CD14-positive monocyte (primary cell): ENCODE measurements around the gene OR52A5. TPM values are rescaled to one million over a fixed set of nuclear protein-coding genes. Genes with fewer than 3 reads are reported as not detected.

Source experiments
- DNase-seq, 3 donors: peaks; one replicate each; pipeline ENCODE4 v3.0.0-alpha.2; 2011 to 2022
- H2AFZ ChIP-seq: 2 replicates; pipeline ENCODE4 v1.6.0; 2012; ENCODE audit warnings: mild to moderate bottlenecking, low read depth, low read length, inconsistent platforms; ENCODE audit not compliant: insufficient read depth, poor library complexity, severe bottlenecking
- H3K27ac ChIP-seq, 2 donors: 1 replicate in 1 of 2; 2 replicates in 1 of 2; pipeline ENCODE4 v1.5.1; 2012 to 2013; ENCODE audit warnings: low read length in 2 of 2, control low read depth in 1 of 2, inconsistent platforms in 1 of 2, low read depth in 1 of 2, mild to moderate bottlenecking in 1 of 2
- H3K27me3 ChIP-seq, 2 donors: one replicate each; pipeline versions ENCODE4 v1.6.0 to v1.6.1; 2011 to 2013; ENCODE audit warnings: low read length in 2 of 2; ENCODE audit not compliant: control insufficient read depth in 2 of 2, insufficient read depth in 2 of 2
- H3K36me3 ChIP-seq, 2 donors: replicated peaks in 1 of 2; 1 replicate in 1 of 2; 2 replicates in 1 of 2; pipeline versions ENCODE4 v1.5.1 to v1.6.1; 2012 to 2013; ENCODE audit warnings: low read length in 2 of 2, control low read depth in 1 of 2, inconsistent platforms in 1 of 2, mild to moderate bottlenecking in 1 of 2; ENCODE audit not compliant: insufficient read depth in 2 of 2, control insufficient read depth in 1 of 2
- H3K4me1 ChIP-seq, 2 donors: 1 replicate in 1 of 2; 2 replicates in 1 of 2; pipeline versions ENCODE4 v1.5.1 to v1.6.1; 2012 to 2013; ENCODE audit warnings: low read length in 2 of 2, control low read depth in 1 of 2, inconsistent platforms in 1 of 2, mild to moderate bottlenecking in 1 of 2, moderate library complexity in 1 of 2; ENCODE audit not compliant: insufficient read depth in 2 of 2, control insufficient read depth in 1 of 2
- H3K4me2 ChIP-seq: replicated peaks from 2 replicates; pipeline ENCODE3; 2012; ENCODE audit warnings: low read length, moderate library complexity, mild to moderate bottlenecking; ENCODE audit not compliant: poor library complexity, severe bottlenecking; ENCODE audit errors: extremely low read depth
- H3K4me3 ChIP-seq, 3 experiments: fragments of 200-600 bp in 1 of 3; sonication (generic) in 1 of 3; replicated peaks in 1 of 3; 1 replicate in 2 of 3; 2 replicates in 1 of 3; pipeline ENCODE4 v1.5.1; 2011 to 2013; ENCODE audit warnings: low read length in 3 of 3, mild to moderate bottlenecking in 3 of 3, control low read depth in 2 of 3, low read depth in 2 of 3, inconsistent platforms in 1 of 3, moderate library complexity in 1 of 3
- H3K79me2 ChIP-seq: 2 replicates; pipeline ENCODE4 v1.6.0; 2012; ENCODE audit warnings: mild to moderate bottlenecking, control low read depth, inconsistent platforms, low read length, moderate library complexity; ENCODE audit not compliant: insufficient read depth
- H3K9ac ChIP-seq: 2 replicates; pipeline ENCODE4 v1.6.0; 2017; ENCODE audit warnings: low read length, mild to moderate bottlenecking; ENCODE audit not compliant: insufficient read depth, poor library complexity, severe bottlenecking
- H3K9me3 ChIP-seq, 2 donors: replicated peaks in 1 of 2; 1 replicate in 1 of 2; 2 replicates in 1 of 2; pipeline versions ENCODE4 v1.5.1 to v1.6.1; 2012 to 2013; ENCODE audit warnings: low read length in 2 of 2, control low read depth in 1 of 2; ENCODE audit not compliant: control insufficient read depth in 1 of 2, insufficient read depth in 1 of 2
- H4K20me1 ChIP-seq: 2 replicates; pipeline ENCODE4 v1.6.0; 2012; ENCODE audit warnings: mild to moderate bottlenecking, low read length, control low read depth, moderate library complexity; ENCODE audit not compliant: insufficient read depth
- H3K27ac Mint-ChIP-seq, 7 donors: one replicate each; pipeline ENCODE4 v1.8.0; 2020; ENCODE audit warnings: mild to moderate bottlenecking in 7 of 7, mixed read lengths in 7 of 7, moderate library complexity in 6 of 7, inconsistent platforms in 2 of 7
- H3K27me3 Mint-ChIP-seq, 3 donors: one replicate each; pipeline ENCODE4 v1.8.0; 2021 to 2022; ENCODE audit warnings: low read depth in 3 of 3, mild to moderate bottlenecking in 3 of 3, mixed read lengths in 3 of 3, moderate library complexity in 3 of 3, inconsistent platforms in 1 of 3
- H3K36me3 Mint-ChIP-seq, 2 donors: one replicate each; pipeline ENCODE4 v1.8.0; 2020; ENCODE audit warnings: mixed read lengths in 2 of 2, inconsistent platforms in 1 of 2, mild to moderate bottlenecking in 1 of 2
- H3K4me1 Mint-ChIP-seq: one replicate; pipeline ENCODE4 v1.8.0; 2020; ENCODE audit warnings: mild to moderate bottlenecking, mixed read lengths
- H3K4me3 Mint-ChIP-seq, 2 donors: one replicate each; pipeline ENCODE4 v1.8.0; 2020; ENCODE audit warnings: mild to moderate bottlenecking in 2 of 2, mixed read lengths in 2 of 2, moderate library complexity in 1 of 2
- H3K9me3 Mint-ChIP-seq, 7 donors: one replicate each; pipeline ENCODE4 v1.8.0; 2020 to 2022; ENCODE audit warnings: mixed read lengths in 7 of 7, mild to moderate bottlenecking in 6 of 7, moderate library complexity in 6 of 7, inconsistent platforms in 2 of 7
- WGBS: methylation state at CpG from one replicate; pipeline ENCODE4 v1.1.5; 2013; ENCODE audit warnings: missing lambda C conversion rate; ENCODE audit not compliant: insufficient coverage; 5-methylcytosine and 5-hydroxymethylcytosine counted together
- intact Hi-C, 2 donors: fragments of 100-400 bp; cut with micrococcal nuclease; formaldehyde crosslinking; loops; one replicate each; pipeline versions ENCODE4 v1.15.0 to v1.15.1; 2023
- polyA plus RNA-seq, 3 donors: library from polyadenylated mRNA; depleted of rRNA in 1 of 3; unstranded in 2 of 3; stranded (reverse) in 1 of 3; fragments of 300-500 nt in 2 of 3; fragments of >200 nt in 1 of 3; fragmentation: Illumina TruSeq in 2 of 3; gene quantifications; 1 replicate in 2 of 3; 2 replicates in 1 of 3; pipeline ENCODE4 v1.2.3, GENCODE V29; 2012 to 2021
- TF ChIP-seq, protein P1 (sequence below): fragments of 200-600 bp; IDR thresholded peaks from one replicate; pipeline ENCODE4 v1.8.0; 2022; ENCODE audit warnings: antibody characterized with exemption, mild to moderate bottlenecking

OR52A5 gene
- polyA plus RNA-seq, 3 donors, result not detected

GRCh38 chr11:5137014-5137413 is 1.1 kb downstream of the OR52A5 start:
- intact Hi-C loops, result no loop called here
- H3K4me3 ChIP-seq, result no peak overlapping the region

GRCh38 chr11:5136261-5136660 is 1.9 kb downstream of the OR52A5 start:
- DNase-seq, result no peak
- H3K27ac Mint-ChIP-seq, result no peak overlapping the region
- no peak overlapping the region for H3K4me3 Mint-ChIP-seq
- Histone ChIP-seq H3K4me2 (no peak overlapping the region), H3K4me3 (no peak overlapping the region), H3K36me3 (no peaks in the 10 kb centered on the region), H3K27me3 (no peaks in the 10 kb centered on the region), H3K79me2 (no peaks in the 10 kb centered on the region), H2AFZ (no peak overlapping the region), H3K4me1 (no peaks in the 10 kb centered on the region), H3K9me3 (no peaks in the 10 kb centered on the region), H4K20me1 (no peaks in the 10 kb centered on the region), H3K9ac (no peak overlapping the region), H3K27ac (no peak overlapping the region)
- H3K27me3 Mint-ChIP-seq, result peaks cover 2 to 4% (median 3%) of the 10 kb centered on the region in 3 donors
- intact Hi-C loops, result no loop called here
- no peaks in the 10 kb centered on the region for H3K36me3 Mint-ChIP-seq
- H3K4me1 Mint-ChIP-seq, result no peaks in the 10 kb centered on the region
- no peaks in the 10 kb centered on the region for H3K9me3 Mint-ChIP-seq
- TF ChIP-seq, protein P1, sequence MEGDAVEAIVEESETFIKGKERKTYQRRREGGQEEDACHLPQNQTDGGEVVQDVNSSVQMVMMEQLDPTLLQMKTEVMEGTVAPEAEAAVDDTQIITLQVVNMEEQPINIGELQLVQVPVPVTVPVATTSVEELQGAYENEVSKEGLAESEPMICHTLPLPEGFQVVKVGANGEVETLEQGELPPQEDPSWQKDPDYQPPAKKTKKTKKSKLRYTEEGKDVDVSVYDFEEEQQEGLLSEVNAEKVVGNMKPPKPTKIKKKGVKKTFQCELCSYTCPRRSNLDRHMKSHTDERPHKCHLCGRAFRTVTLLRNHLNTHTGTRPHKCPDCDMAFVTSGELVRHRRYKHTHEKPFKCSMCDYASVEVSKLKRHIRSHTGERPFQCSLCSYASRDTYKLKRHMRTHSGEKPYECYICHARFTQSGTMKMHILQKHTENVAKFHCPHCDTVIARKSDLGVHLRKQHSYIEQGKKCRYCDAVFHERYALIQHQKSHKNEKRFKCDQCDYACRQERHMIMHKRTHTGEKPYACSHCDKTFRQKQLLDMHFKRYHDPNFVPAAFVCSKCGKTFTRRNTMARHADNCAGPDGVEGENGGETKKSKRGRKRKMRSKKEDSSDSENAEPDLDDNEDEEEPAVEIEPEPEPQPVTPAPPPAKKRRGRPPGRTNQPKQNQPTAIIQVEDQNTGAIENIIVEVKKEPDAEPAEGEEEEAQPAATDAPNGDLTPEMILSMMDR, result no peak

More at GRCh38 chr11:5137014-5137413, 1.1 kb downstream of the OR52A5 start:
- Histone ChIP-seq H3K4me1 (no peaks in the 10 kb centered on the region), H3K79me2 (no peaks in the 10 kb centered on the region), H3K4me2 (no peak overlapping the region), H3K27me3 (no peaks in the 10 kb centered on the region), H3K9ac (no peak overlapping the region), H3K9me3 (no peaks in the 10 kb centered on the region), H3K27ac (no peak overlapping the region), H2AFZ (no peak overlapping the region), H4K20me1 (no peaks in the 10 kb centered on the region), H3K36me3 (no peaks in the 10 kb centered on the region)
- no peak overlapping the region for H3K27ac Mint-ChIP-seq
- 80% methylated on average over 1 of the region's 1 CpG for WGBS
- DNase-seq, result no peak
- H3K27me3 Mint-ChIP-seq, result peaks cover 2 to 4% (median 3%) of the 10 kb centered on the region in 3 donors
- no peaks in the 10 kb centered on the region for H3K36me3 Mint-ChIP-seq
- H3K9me3 Mint-ChIP-seq, result no peaks in the 10 kb centered on the region
- no peaks in the 10 kb centered on the region for H3K4me1 Mint-ChIP-seq
- no peak overlapping the region for H3K4me3 Mint-ChIP-seq
- TF ChIP-seq, protein P1, result no peak
